Peyer's patch (tissue), 4 donors: ENCODE measurements around the gene JAZF1. TPM values are rescaled to one million over a fixed set of nuclear protein-coding genes. Genes with fewer than 3 reads are reported as not detected.

Source experiments
- DNase-seq, 3 donors: peaks; one replicate each; pipeline ENCODE4 v3.0.0-alpha.2; 2017 to 2019
- H3K27ac ChIP-seq, 4 donors: fragments of 200-600 bp; sonication (generic); one replicate each; pipeline ENCODE4 v1.5.1; 2016 to 2019
- H3K27me3 ChIP-seq, 2 donors: fragments of 200-600 bp; sonication (generic); one replicate each; pipeline ENCODE4 v1.5.1; 2019
- H3K36me3 ChIP-seq, 3 donors: fragments of 200-600 bp; sonication (generic); one replicate each; pipeline ENCODE4 v1.5.1; 2016 to 2019
- H3K4me1 ChIP-seq, 4 donors: fragments of 200-600 bp; sonication (generic); one replicate each; pipeline ENCODE4 v1.5.1; 2016 to 2019
- H3K4me3 ChIP-seq, 4 donors: fragments of 200-600 bp; sonication (generic); 1 replicate in 3 of 4; 2 replicates in 1 of 4; pipeline ENCODE4 v1.5.1; 2016 to 2019; ENCODE audit warnings: mild to moderate bottlenecking in 1 of 4
- H3K9me3 ChIP-seq, 4 donors: fragments of 200-600 bp; sonication (generic); one replicate each; pipeline ENCODE4 v1.5.1; 2016 to 2019; ENCODE audit warnings: mild to moderate bottlenecking in 1 of 4
- POLR2A ChIP-seq, 2 donors: fragments of 450-650 bp; IDR thresholded peaks; one replicate each; pipeline ENCODE4 v1.5.1; 2017; ENCODE audit warnings: antibody characterized with exemption in 2 of 2, mild to moderate bottlenecking in 2 of 2, moderate library complexity in 2 of 2
- total RNA-seq, 4 donors: library from RNA; depleted of rRNA; stranded (reverse); fragments of >200 nt; gene quantifications; one replicate each; pipeline ENCODE4 v1.1.0, GENCODE V29; 2016
- TF ChIP-seq, protein P1 (sequence below), 6 experiments: fragments of 450-650 bp in 4 of 6; fragments of 200-600 bp in 2 of 6; sonication (generic) in 1 of 6; IDR thresholded peaks; one replicate each; pipeline ENCODE4 v1.5.1; 2017 to 2019; ENCODE audit warnings: antibody characterized with exemption in 6 of 6, mild to moderate bottlenecking in 3 of 6, moderate library complexity in 1 of 6

JAZF1 gene
- total RNA-seq, 4 donors from 2014 or later, result 1.9 to 15.7 (median 2.6) TPM

- H3K4me1 ChIP-seq, result peaks cover 0 to 14% (median 0%) of the 10 kb centered on the region in 4 donors
- DNase-seq, result no peak
- no peaks in the 10 kb centered on the region for H3K36me3 ChIP-seq
- H3K4me3 ChIP-seq, result no peak overlapping the region
- no peaks in the 10 kb centered on the region for H3K27me3 ChIP-seq
- H3K9me3 ChIP-seq, result no peaks in the 10 kb centered on the region
- TF ChIP-seq, protein P1, sequence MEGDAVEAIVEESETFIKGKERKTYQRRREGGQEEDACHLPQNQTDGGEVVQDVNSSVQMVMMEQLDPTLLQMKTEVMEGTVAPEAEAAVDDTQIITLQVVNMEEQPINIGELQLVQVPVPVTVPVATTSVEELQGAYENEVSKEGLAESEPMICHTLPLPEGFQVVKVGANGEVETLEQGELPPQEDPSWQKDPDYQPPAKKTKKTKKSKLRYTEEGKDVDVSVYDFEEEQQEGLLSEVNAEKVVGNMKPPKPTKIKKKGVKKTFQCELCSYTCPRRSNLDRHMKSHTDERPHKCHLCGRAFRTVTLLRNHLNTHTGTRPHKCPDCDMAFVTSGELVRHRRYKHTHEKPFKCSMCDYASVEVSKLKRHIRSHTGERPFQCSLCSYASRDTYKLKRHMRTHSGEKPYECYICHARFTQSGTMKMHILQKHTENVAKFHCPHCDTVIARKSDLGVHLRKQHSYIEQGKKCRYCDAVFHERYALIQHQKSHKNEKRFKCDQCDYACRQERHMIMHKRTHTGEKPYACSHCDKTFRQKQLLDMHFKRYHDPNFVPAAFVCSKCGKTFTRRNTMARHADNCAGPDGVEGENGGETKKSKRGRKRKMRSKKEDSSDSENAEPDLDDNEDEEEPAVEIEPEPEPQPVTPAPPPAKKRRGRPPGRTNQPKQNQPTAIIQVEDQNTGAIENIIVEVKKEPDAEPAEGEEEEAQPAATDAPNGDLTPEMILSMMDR (IDR thresholded peaks at IDR 0.05), result no peak
- TF ChIP-seq POLR2A (IDR thresholded peaks at IDR 0.05), result no peak
- H3K27ac ChIP-seq, result no peak overlapping the region
These were observed 309.5 kb downstream of the JAZF1 start for GRCh38 chr7:27871086-27871485.

- peaks cover 0 to 14% (median 0%) of the 10 kb centered on the region in 4 donors for H3K4me1 ChIP-seq
- no peak overlapping the region for H3K4me3 ChIP-seq
- no peaks in the 10 kb centered on the region for H3K27me3 ChIP-seq
- H3K27ac ChIP-seq, result no peak overlapping the region
- no peak for DNase-seq
- no peaks in the 10 kb centered on the region for H3K36me3 ChIP-seq
- H3K9me3 ChIP-seq, result no peaks in the 10 kb centered on the region
- TF ChIP-seq POLR2A (IDR thresholded peaks at IDR 0.05), result no peak
- TF ChIP-seq, protein P1 (IDR thresholded peaks at IDR 0.05), result no peak
These were observed 310.0 kb downstream of the JAZF1 start for GRCh38 chr7:27870595-27870994.

DNA sequence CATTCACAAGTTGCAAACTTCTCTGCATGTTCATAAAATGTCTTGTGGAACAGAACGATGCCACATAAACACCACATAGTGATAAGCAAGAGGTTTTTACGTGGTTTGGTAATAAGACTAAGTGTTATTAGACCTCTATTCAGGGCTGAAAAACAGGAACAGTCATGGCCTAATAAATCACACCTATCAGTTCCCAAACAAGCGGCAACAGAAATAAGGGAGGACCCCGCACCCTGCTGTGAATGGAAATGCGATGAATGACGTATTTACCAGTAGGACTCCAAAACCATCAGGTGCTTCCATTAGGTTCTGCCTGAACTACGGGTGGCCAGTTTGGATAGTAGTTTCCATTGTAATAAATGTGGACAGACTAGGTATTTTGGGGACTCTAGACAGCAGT is 311.5 kb downstream of the JAZF1 start:
- no peak for DNase-seq
- H3K4me1 ChIP-seq, result peaks cover 0 to 12% (median 0%) of the 10 kb centered on the region in 4 donors
- no peaks in the 10 kb centered on the region for H3K36me3 ChIP-seq
- H3K9me3 ChIP-seq, result no peaks in the 10 kb centered on the region
- no peak overlapping the region for H3K4me3 ChIP-seq
- TF ChIP-seq, protein P1 (IDR thresholded peaks at IDR 0.05), result no peak
- TF ChIP-seq POLR2A (IDR thresholded peaks at IDR 0.05), result no peak
- H3K27me3 ChIP-seq, result no peaks in the 10 kb centered on the region
- no peak overlapping the region for H3K27ac ChIP-seq

DNA sequence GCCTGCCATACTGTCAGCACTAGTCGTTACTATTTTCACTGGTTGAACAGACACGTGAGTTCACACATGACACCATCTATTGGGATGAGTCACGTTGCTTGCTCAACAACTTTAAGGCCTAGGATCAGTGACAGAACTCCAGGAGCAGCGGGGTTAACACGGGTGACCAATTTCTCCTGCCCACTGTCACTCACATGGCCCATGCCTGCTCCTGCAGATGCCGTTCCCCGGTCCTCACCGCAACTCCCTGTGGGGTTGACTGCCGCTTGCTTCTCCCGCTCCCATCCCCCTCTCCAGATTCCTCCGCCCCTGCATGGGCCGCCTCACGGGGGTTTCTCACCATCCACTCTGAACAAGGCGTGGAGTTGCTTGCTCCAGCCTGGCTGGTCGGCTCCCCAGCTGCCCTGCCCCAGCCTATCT is 312.5 kb downstream of the JAZF1 start:
- H3K9me3 ChIP-seq, result no peaks in the 10 kb centered on the region
- H3K36me3 ChIP-seq, result no peaks in the 10 kb centered on the region
- no peak for TF ChIP-seq POLR2A (IDR thresholded peaks at IDR 0.05)
- TF ChIP-seq, protein P1 (IDR thresholded peaks at IDR 0.05), result no peak
- H3K27me3 ChIP-seq, result no peaks in the 10 kb centered on the region
- H3K27ac ChIP-seq, result no peak overlapping the region
- H3K4me1 ChIP-seq, result peaks cover 0 to 3% (median 0%) of the 10 kb centered on the region in 4 donors
- H3K4me3 ChIP-seq, result no peak overlapping the region
- DNase-seq, result no peak

GRCh38 chr7:27866828-27867672 is 313.5 kb downstream of the JAZF1 start:
- TF ChIP-seq, protein P1 (IDR thresholded peaks at IDR 0.05), result no peak
- no peak for TF ChIP-seq POLR2A (IDR thresholded peaks at IDR 0.05)
- Histone ChIP-seq H3K36me3 (no peaks in the 10 kb centered on the region), H3K9me3 (no peaks in the 10 kb centered on the region), H3K4me1 (no peaks in the 10 kb centered on the region), H3K4me3 (no peak overlapping the region), H3K27ac (no peak overlapping the region), H3K27me3 (no peaks in the 10 kb centered on the region)
- DNase-seq, result no peak
